ENCODE data around the gene MDH2.

- no peak for TF ChIP-seq ZFP30 (CRISPR knock-in tag; IDR thresholded peaks at IDR 0.05)
- TF ChIP-seq SNAI2 (CRISPR knock-in tag; IDR thresholded peaks at IDR 0.05), result no peak
- TF ChIP-seq ZFP3 (CRISPR knock-in tag; IDR thresholded peaks at IDR 0.05), result no peak
- no peak for TF ChIP-seq ARNTL (CRISPR knock-in tag; IDR thresholded peaks at IDR 0.05; ENCODE audit: borderline replicate concordance, low read depth)
- TF ChIP-seq, protein P1, sequence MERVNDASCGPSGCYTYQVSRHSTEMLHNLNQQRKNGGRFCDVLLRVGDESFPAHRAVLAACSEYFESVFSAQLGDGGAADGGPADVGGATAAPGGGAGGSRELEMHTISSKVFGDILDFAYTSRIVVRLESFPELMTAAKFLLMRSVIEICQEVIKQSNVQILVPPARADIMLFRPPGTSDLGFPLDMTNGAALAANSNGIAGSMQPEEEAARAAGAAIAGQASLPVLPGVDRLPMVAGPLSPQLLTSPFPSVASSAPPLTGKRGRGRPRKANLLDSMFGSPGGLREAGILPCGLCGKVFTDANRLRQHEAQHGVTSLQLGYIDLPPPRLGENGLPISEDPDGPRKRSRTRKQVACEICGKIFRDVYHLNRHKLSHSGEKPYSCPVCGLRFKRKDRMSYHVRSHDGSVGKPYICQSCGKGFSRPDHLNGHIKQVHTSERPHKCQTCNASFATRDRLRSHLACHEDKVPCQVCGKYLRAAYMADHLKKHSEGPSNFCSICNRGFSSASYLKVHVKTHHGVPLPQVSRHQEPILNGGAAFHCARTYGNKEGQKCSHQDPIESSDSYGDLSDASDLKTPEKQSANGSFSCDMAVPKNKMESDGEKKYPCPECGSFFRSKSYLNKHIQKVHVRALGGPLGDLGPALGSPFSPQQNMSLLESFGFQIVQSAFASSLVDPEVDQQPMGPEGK (CRISPR knock-in tag; IDR thresholded peaks at IDR 0.05; ENCODE audit: borderline replicate concordance), result no peak
- TF ChIP-seq ZNF8 (CRISPR knock-in tag; IDR thresholded peaks at IDR 0.05), result no peak
- TF ChIP-seq, protein P2, sequence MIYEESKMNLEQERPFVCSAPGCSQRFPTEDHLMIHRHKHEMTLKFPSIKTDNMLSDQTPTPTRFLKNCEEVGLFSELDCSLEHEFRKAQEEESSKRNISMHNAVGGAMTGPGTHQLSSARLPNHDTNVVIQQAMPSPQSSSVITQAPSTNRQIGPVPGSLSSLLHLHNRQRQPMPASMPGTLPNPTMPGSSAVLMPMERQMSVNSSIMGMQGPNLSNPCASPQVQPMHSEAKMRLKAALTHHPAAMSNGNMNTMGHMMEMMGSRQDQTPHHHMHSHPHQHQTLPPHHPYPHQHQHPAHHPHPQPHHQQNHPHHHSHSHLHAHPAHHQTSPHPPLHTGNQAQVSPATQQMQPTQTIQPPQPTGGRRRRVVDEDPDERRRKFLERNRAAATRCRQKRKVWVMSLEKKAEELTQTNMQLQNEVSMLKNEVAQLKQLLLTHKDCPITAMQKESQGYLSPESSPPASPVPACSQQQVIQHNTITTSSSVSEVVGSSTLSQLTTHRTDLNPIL (CRISPR knock-in tag; IDR thresholded peaks at IDR 0.05; ENCODE audit: low read depth), result no peak
- TF ChIP-seq ESRRG (CRISPR knock-in tag; IDR thresholded peaks at IDR 0.05), result no peak
- no peak for TF ChIP-seq ZNF565 (CRISPR knock-in tag; conservative IDR thresholded peaks at IDR 0.05; ENCODE audit: low read depth)
- TF ChIP-seq BACH2 (CRISPR knock-in tag; IDR thresholded peaks at IDR 0.05; ENCODE audit: borderline replicate concordance), result no peak
These were observed 15.6 kb downstream of the MDH2 start for GRCh38 chr7:76063525-76063924.

Data from SK-N-SH treated with all-trans-retinoic acid at 6 μM for 48 hours (cell line).